ENCODE data around the gene HEPN1.

HEPN1 gene

GRCh38 chr11:124918950-124919349 lies at the start of gene HEPN1:
HEPN1 (plus strand) TSS chr11:124919250.
- intact Hi-C loops (cut with DNase I), result no loop called here
- no peak for DNase-seq

DNA sequence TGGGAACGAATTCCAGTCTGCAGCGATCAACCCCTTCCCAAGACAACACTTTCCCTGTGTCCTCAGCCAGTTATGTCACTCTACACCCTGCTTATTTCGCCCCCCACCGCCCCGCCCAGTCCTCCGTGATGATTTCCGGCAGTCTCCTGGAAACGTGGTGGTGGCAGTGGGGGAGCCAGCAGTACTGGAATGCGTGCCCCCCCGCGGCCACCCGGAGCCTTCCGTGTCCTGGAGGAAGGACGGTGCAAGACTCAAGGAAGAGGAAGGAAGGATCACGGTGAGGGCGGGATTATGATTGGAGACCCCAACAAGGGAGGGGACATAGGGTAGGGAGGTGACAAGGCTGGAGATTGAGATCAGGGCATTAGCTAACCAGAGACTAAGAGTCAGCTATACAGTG lies 49.7 kb upstream of the HEPN1 start:
- DNase-seq, result peak in 1 of 10 donors; percentile 75
- intact Hi-C loops (cut with DNase I), result no loop called here

DNA sequence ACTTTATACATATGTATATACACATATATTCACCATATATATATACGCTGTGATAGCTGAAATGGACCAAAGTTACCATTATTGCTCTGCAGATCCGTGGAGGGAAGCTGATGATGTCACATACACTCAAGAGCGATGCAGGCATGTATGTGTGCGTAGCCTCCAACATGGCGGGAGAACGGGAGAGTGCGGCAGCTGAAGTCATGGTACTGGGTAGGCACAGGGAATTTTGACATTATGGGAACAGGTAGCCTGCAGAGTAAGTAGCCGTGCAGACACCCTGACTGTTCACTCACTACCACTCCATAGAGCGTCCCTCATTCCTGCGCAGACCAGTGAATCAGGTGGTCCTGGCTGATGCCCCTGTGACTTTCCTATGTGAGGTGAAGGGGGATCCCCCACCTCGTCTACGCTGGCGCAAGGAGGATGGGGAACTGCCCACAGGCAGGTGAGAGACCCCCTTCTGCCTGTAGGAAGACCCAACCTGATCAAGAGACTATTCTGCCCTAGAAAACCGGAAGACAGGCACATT lies 49.1 kb upstream of the HEPN1 start:
- intact Hi-C loops (cut with DNase I), result no loop called here
- DNase-seq, result peak in 1 of 10 donors; percentile 56

DNA sequence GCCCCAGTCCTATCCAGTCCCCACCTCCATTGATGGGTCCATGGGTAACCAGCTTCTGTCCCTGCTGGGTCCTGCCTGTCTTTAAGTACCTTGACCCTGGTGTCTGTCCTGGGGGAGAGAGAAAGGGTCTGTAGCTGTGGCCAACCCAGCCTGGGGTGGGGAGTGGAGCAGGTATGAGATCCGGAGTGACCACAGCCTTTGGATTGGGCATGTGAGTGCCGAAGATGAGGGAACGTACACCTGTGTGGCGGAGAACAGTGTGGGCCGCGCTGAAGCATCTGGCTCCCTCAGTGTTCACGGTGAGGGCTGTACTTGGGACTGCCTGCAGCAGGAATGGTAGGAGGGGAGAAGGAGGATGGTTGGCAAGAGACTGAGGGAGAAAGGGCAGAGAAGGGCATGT lies 48.6 kb upstream of the HEPN1 start:
- intact Hi-C loops (cut with DNase I), result no loop called here

GRCh38 chr11:124872280-124872679 lies 46.8 kb upstream of the HEPN1 start:
- peak in 1 of 10 donors; percentile 40 for DNase-seq
- intact Hi-C loops (cut with DNase I), result no loop called here

More for the DNA sequence above, 48.6 kb upstream of the HEPN1 start:
- no peak for DNase-seq

DNA sequence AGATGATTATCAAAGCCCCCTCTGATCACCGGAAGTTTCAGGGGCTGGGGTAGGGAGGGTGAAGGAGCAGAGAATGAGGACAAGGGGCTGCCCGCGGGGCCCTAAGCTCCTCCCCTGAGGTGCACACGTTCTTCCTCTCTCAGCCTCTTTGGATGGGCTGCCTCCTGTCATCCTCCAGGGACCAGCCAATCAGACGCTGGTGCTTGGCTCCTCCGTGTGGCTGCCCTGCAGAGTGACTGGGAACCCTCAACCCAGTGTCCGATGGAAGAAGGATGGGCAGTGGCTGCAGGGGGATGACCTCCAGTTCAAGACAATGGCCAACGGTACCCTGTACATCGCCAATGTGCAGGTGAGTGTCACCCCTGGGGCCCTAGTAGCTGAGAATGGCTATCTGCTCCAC lies 46.3 kb upstream of the HEPN1 start:
- intact Hi-C loops (cut with DNase I), result no loop called here
- peak in 1 of 10 donors; percentile 70 for DNase-seq

GRCh38 chr11:124873951-124874350 lies 45.1 kb upstream of the HEPN1 start:
- intact Hi-C loops (cut with DNase I), result no loop called here

DNA sequence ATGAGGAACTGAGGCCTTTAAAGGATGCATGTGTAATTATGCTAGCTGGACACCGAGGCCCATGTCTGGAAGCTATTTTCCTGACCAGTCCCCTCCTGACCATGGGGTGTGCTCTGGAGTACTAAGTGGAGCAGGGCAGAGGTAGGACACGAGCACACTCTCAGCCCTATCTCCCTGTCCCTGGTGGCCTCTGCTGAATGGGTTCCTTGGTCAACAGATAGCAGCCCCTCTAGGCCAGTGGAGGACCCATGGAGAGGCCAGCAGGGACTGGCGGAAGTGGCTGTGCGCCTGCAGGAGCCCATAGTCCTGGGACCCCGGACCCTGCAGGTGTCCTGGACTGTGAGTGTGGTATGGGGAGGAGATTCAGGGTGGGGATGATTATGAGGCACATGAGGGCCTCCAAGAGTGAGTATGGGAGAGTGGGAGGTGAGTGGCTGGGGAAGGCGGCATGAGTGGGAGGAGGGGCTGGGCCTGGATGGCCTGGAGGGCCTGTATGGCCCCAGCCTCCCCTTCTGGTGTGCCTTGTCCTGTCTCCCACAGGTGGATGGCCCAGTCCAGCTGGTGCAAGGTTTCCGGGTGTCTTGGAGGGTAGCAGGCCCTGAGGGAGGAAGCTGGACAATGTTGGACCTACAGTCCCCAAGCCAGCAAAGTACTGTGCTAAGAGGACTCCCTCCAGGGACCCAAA lies 44.3 kb upstream of the HEPN1 start:
- DNase-seq, result peak in 1 of 10 donors; percentile 73
- intact Hi-C loops (cut with DNase I), result loop anchor here (5.0 kb wide), 2 partner anchors 58 to 78 kb away; partner anchors contain the start of gene CCDC15

More at GRCh38 chr11:124873951-124874350, 45.1 kb upstream of the HEPN1 start:
- DNase-seq, result peak in 1 of 10 donors; percentile 32

- DNase-seq, result peak in 1 of 10 donors; percentile 66
- intact Hi-C loops (cut with DNase I), result loop anchor here (5.0 kb wide), 2 partner anchors 57 to 77 kb away; partner anchors contain the start of gene CCDC15
Measured at GRCh38 chr11:124875401-124875800, 43.6 kb upstream of the HEPN1 start.

GRCh38 chr11:124875943-124876817 lies 42.9 kb upstream of the HEPN1 start:
- peak; percentile 71 to 97 (median 82) for DNase-seq
- intact Hi-C loops (cut with DNase I), result loop anchor here (5.0 kb wide), 2 partner anchors 56 to 76 kb away; partner anchors contain the start of gene CCDC15

- peak in 1 of 10 donors; percentile 77 for DNase-seq
- intact Hi-C loops (cut with DNase I), result loop anchor here (5.0 kb wide), 2 partner anchors 55 to 75 kb away; partner anchors contain the start of gene CCDC15
Measured at GRCh38 chr11:124876818-124877630, 42.0 kb upstream of the HEPN1 start.

DNA sequence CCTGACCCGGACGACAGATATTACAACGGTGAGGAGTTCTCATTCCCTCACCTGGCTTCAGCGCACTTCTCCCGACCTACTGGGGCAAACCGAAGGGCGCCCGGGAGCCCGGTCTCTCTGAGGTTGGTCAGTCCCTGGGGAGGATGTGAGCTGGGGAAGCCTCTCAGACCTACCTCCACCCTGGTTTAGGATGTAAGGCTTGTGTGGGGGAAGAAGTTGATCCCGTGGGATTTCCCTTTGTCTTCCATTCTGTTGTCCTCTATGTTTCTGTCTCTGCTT lies 41.5 kb upstream of the HEPN1 start:
- DNase-seq, result no peak
- intact Hi-C loops (cut with DNase I), result loop anchor here (5.0 kb wide), 2 partner anchors 55 to 75 kb away; partner anchors contain the start of gene CCDC15

DNA sequence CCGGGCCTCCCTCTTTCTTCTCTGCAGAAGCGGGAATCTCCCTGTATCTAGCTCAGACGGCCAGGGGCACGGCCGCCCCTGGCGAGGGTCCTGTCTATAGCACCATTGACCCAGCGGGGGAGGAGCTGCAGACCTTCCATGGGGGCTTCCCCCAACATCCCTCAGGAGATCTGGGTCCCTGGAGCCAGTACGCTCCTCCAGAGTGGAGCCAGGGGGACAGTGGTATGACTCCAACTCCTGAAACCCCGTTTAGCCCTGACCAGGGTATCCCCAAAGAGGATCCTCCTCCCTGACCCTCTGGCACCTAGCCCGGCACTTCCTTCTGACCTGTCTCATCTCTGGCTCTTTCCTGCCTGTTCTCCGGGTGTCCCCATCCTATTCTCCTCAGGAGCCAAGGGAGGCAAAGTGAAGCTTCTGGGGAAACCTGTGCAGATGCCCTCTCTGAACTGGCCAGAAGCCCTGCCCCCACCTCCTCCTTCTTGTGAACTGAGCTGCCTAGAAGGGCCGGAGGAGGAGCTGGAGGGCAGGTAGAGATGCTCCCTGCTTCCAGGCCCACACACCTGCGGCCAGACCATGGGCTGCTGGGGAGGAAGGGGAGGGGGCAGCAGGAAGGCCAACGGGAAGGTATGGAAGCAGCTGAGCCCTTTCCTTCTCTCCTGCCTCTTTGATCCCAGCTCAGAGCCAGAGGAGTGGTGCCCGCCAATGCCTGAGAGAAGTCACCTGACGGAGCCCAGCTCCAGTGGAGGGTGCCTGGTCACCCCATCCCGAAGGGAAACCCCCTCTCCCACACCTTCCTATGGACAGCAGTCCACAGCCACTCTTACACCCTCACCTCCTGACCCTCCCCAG lies 40.9 kb upstream of the HEPN1 start:
- DNase-seq, result peak in 1 of 10 donors; percentile 67
- intact Hi-C loops (cut with DNase I), result loop anchor here (5.0 kb wide), 2 partner anchors 54 to 74 kb away; partner anchors contain the start of gene CCDC15

- DNase-seq, result peak in 1 of 10 donors; percentile 29
- intact Hi-C loops (cut with DNase I), result loop anchor here (5.0 kb wide), 2 partner anchors 53 to 73 kb away; partner anchors contain the start of gene CCDC15
Measured at GRCh38 chr11:124878759-124879492, 40.1 kb upstream of the HEPN1 start.

DNA sequence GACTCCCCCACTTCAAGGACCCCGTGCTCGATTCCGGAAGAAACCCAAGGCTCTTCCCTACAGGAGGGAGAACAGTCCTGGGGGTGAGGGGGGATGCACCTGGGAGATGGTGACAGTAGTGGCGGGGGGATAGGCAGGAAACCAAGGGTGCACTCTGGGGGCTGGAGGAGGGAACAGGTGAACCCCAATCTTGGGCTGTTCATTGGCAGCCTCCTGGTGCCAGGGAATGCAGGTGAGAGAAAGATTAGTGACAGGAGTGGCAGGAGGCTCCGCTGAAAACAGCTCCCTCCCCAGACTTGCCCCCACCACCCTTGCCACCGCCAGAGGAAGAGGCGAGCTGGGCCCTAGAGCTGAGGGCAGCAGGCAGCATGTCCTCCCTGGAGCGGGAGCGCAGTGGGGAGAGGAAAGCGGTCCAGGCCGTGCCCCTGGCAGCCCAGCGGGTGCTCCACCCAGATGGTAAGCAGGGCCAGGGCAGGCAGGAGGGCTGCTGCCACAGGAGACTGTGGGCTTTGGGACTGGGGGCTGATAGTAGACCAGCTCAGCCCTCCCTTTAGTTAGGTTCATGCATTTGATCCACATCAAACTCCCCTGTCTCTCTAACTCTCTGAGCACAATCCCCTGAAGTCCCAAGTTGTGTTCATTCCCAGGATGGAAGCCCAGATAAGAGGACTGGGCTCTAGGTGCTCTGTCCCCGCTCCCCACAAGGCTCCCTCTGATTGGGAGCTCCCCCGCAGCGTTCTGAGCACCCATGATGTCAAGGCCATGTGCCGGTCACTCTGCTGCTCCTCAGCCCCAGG lies 39.4 kb upstream of the HEPN1 start:
- intact Hi-C loops (cut with DNase I), result loop anchor here (5.0 kb wide), 2 partner anchors 53 to 73 kb away; partner anchors contain the start of gene CCDC15
- DNase-seq, result peak in 2 of 10 donors; percentile 6 to 70

- peak in 2 of 10 donors; percentile 5 to 61 for DNase-seq
- intact Hi-C loops (cut with DNase I), result no loop called here
Measured at GRCh38 chr11:124880290-124880611, 38.8 kb upstream of the HEPN1 start.

- DNase-seq, result peak in 1 of 10 donors; percentile 5
Measured at GRCh38 chr11:124880958-124881357, 38.1 kb upstream of the HEPN1 start.

More at GRCh38 chr11:124880958-124881357, 38.1 kb upstream of the HEPN1 start:
- intact Hi-C loops (cut with DNase I), result no loop called here

Measured in posterior cingulate gyrus (tissue), 11 donors.